Adrenal gland (tissue), 12 donors: ENCODE data around the gene SUSD3. TPM values are rescaled to one million over a fixed set of nuclear protein-coding genes. Genes with fewer than 3 reads are reported as not detected.

Experiments
- DNase-seq, 7 donors: peaks; one replicate each; pipeline ENCODE4 v3.0.0-alpha.2; 2019 to 2020
- H3K27ac ChIP-seq, 5 donors: fragments of 200-600 bp; sonication (generic) in 4 of 5; 1 replicate in 3 of 5; 2 replicates in 2 of 5; pipeline versions ENCODE4 v1.5.1 to v1.8.0; 2016 to 2020; ENCODE audit warnings: mild to moderate bottlenecking in 1 of 5
- H3K27me3 ChIP-seq: fragments of 200-600 bp; 2 replicates; pipeline ENCODE4 v1.8.0; 2021
- H3K36me3 ChIP-seq, 2 donors: fragments of 200-600 bp; replicated peaks in 1 of 2; 1 replicate in 1 of 2; 2 replicates in 1 of 2; pipeline versions ENCODE4 v1.5.1 to v1.8.0; 2018 to 2022
- H3K4me1 ChIP-seq, 2 donors: fragments of 200-600 bp; replicated peaks in 1 of 2; 1 replicate in 1 of 2; 2 replicates in 1 of 2; pipeline versions ENCODE4 v1.5.1 to v1.8.0; 2018 to 2021
- H3K4me3 ChIP-seq, 4 donors: fragments of 200-600 bp; sonication (generic) in 3 of 4; one replicate each; pipeline ENCODE4 v1.5.1; 2016 to 2018
- H3K9me3 ChIP-seq, 3 donors: fragments of 200-600 bp; sonication (generic) in 1 of 3; replicated peaks in 1 of 3; 1 replicate in 2 of 3; 2 replicates in 1 of 3; pipeline versions ENCODE4 v1.5.1 to v1.8.0; 2016 to 2021
- CTCF ChIP-seq, 6 experiments: fragments of 450-650 bp in 4 of 6; fragments of 200-600 bp in 2 of 6; sonication (generic) in 1 of 6; IDR thresholded peaks; 1 replicate in 5 of 6; 2 replicates in 1 of 6; pipeline versions ENCODE4 v1.5.1 to v1.8.0; 2016 to 2021; ENCODE audit warnings: antibody characterized with exemption in 6 of 6, mild to moderate bottlenecking in 2 of 6, moderate library complexity in 1 of 6
- POLR2A ChIP-seq, 2 donors: fragments of 450-650 bp; IDR thresholded peaks; one replicate each; pipeline ENCODE4 v1.6.1; 2017; ENCODE audit warnings: antibody characterized with exemption in 2 of 2, mild to moderate bottlenecking in 2 of 2, moderate library complexity in 1 of 2
- WGBS, 4 donors: extraction: QIAGEN DNeasy Blood & Tissue Kit in 2 of 4; methylation state at CpG; one replicate each; pipeline versions ENCODE4 v1.1.5 to v1.1.7; 2013 to 2017; 5-methylcytosine and 5-hydroxymethylcytosine counted together
- intact Hi-C, 2 donors: fragments of 100-400 bp; cut with DNase I; formaldehyde crosslinking; loops; one replicate each; pipeline versions ENCODE4 v1.14.1 to v1.15.0; 2022 to 2023
- polyA plus RNA-seq, 3 donors: library from polyadenylated mRNA; stranded (reverse); fragments of 200-250 nt in 2 of 3; fragments of 350-450 nt in 1 of 3; fragmentation: Illumina TruSeq in 1 of 3; extraction: RNeasy Lipid Tissue Mini Kit (QIAGEN cat#74804) in 1 of 3; gene quantifications; one replicate each; pipeline ENCODE4 v1.2.3, GENCODE V29; 2013 to 2014
- total RNA-seq, 9 donors: library from RNA; depleted of rRNA in 4 of 9; stranded (reverse); fragments of >200 nt in 4 of 9; fragments of 120-200 nt in 1 of 9; fragmentation: NEBNext Ultra II Directional in 1 of 9; extraction: Animal tissue kit (Norgen Biotek cat#: 25700) in 1 of 9; gene quantifications; one replicate each; pipeline versions ENCODE4 v1.1.0 to v1.2.4, GENCODE V29; 2013 to 2023
- donor health status: healthy with polysubstance abuse.
- donor health status: Bipolar disorder and iron deficiency.
- donor health status: DM: yes; HTN: yes; CAD: no.
- donor health status: DM: no; HTN: no; CAD: no.
- donor health status: DM: no; HTN: no; CAD: no.
- donor health status: DM: yes; HTN: yes; CAD: no.

The SUSD3 gene
- total and polyA plus RNA-seq, 12 donors, result 0.60 to 4.9 (median 2.7) TPM

- Histone ChIP-seq H3K36me3 (peaks cover 0 to 26% of the 10 kb centered on the region in 2 donors), H3K27ac (peak overlapping the region; percentile 18 to 99 (median 97)), H3K4me1 (peaks cover 57 to 78% of the 10 kb centered on the region in 2 donors), H3K4me3 (no peak overlapping the region), H3K27me3 (no peaks in the 10 kb centered on the region), H3K9me3 (no peaks in the 10 kb centered on the region)
- WGBS, 4 donors, result 61 to 86% (median 82%) methylated on average over 6 to 10 of the region's 10 CpGs
- peak in 1 of 7 donors; percentile 10 for DNase-seq
- intact Hi-C loops, result no loop called here
- TF ChIP-seq CTCF (IDR thresholded peaks at IDR 0.05) (no peak), POLR2A (IDR thresholded peaks at IDR 0.05) (no peak)
These were observed 70.3 kb downstream of the SUSD3 start for GRCh38 chr9:93128715-93129224.

- no peak for TF ChIP-seq POLR2A (IDR thresholded peaks at IDR 0.05)
- no peak for TF ChIP-seq CTCF (IDR thresholded peaks at IDR 0.05)
- peak in 5 of 7 donors; percentile 57 to 82 (median 66) for DNase-seq
- intact Hi-C loops, result no loop called here
- Histone ChIP-seq H3K27ac (peak overlapping the region; percentile 18 to 99 (median 97)), H3K4me1 (peaks cover 57 to 78% of the 10 kb centered on the region in 2 donors), H3K9me3 (no peaks in the 10 kb centered on the region), H3K4me3 (no peak overlapping the region), H3K36me3 (peaks cover 0 to 21% of the 10 kb centered on the region in 2 donors), H3K27me3 (no peaks in the 10 kb centered on the region)
- WGBS, 4 donors, result 27 to 53% (median 37%) methylated on average over 5 to 8 of the region's 8 CpGs
These were observed 70.8 kb downstream of the SUSD3 start for GRCh38 chr9:93129286-93129685.

- Histone ChIP-seq H3K36me3 (peaks cover 0 to 14% of the 10 kb centered on the region in 2 donors), H3K4me1 (peaks cover 62 to 85% of the 10 kb centered on the region in 2 donors), H3K9me3 (no peaks in the 10 kb centered on the region), H3K27ac (peak overlapping the region; percentile 18 to 99 (median 97)), H3K27me3 (no peaks in the 10 kb centered on the region), H3K4me3 (no peak overlapping the region)
- 47 to 63% (median 58%) methylated on average over 8 to 11 of the region's 11 CpGs for WGBS, 4 donors
- no peak for TF ChIP-seq CTCF (IDR thresholded peaks at IDR 0.05)
- TF ChIP-seq POLR2A (IDR thresholded peaks at IDR 0.05), result peak in 1 of 2 donors; percentile 23
- intact Hi-C loops, result no loop called here
- peak in 6 of 7 donors; percentile 43 to 77 (median 68) for DNase-seq
These were observed 71.4 kb downstream of the SUSD3 start for GRCh38 chr9:93129691-93130500.

- Histone ChIP-seq H3K27ac (peak overlapping the region; percentile 61 to 99 (median 97)), H3K4me1 (peaks cover 63 to 88% of the 10 kb centered on the region in 2 donors), H3K4me3 (peak overlapping the region in 1 of 4 donors; percentile 87), H3K9me3 (no peaks in the 10 kb centered on the region), H3K27me3 (no peaks in the 10 kb centered on the region), H3K36me3 (peaks cover 0 to 6% of the 10 kb centered on the region in 2 donors)
- 33 to 70% (median 39%) methylated on average over 3 to 15 of the region's 15 CpGs for WGBS, 4 donors
- intact Hi-C loops, result no loop called here
- TF ChIP-seq POLR2A (IDR thresholded peaks at IDR 0.05) (peak in 1 of 2 donors; percentile 20), CTCF (IDR thresholded peaks at IDR 0.05) (peak in 2 of 6 experiments; percentile 18)
- DNase-seq, result peak; percentile 53 to 87 (median 72)
These were observed 72.5 kb downstream of the SUSD3 start for GRCh38 chr9:93130861-93131481.
